ENCODE data around the gene RNF207. TPM values are rescaled to one million over a fixed set of nuclear protein-coding genes. Genes with fewer than 3 reads are reported as not detected.

RNF207 gene
- polyA plus RNA-seq, 1 donor from 2014 or later: 3.5 TPM

DNA sequence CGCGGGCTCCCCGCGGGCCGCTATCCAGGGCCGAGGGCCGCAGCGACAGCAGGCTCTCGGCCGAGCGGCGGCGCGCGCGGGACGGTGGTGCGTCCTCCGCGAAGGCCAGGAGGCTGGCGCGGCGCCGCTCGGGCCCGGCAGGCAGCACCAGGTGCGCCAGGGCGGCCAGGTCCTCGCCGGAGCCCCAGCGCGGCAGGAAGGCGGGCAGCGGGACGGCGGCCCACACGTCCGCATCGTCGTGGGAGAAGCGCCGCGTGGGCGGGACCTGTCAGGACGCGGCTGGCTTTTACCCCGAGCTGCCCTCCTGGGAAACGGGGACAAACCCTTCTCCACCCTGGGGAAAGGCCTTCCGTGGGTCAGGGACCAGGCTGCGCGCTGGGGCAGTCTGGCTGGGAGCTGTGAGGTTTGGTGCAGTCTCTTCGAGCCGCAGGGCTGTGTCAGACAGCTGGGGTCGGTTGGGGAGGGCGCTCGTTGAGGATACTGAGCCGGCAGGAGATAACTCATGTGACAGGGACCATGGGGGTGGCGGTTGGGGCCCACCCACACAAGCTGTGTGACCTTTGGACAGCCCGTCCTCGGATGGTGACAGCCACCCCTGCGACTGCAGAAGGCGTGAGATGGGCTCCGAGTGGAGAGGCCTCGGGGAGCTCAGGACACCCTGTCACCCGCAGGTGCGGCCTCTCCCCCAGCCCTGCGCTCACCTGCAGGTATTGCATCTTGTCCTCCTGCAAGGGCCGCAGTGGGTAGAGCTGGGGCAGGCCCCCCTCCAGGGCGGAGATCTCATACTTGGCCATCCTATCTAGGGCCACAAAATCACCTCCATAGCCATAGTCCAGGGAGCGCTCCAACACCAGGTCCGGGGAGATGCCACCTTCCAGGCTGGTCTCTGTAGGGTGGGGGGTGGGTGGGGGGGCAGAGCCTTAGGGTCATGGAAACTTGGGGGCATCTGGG is 44.1 kb downstream of the RNF207 start:
- H3F3A ChIP-seq (ENCODE audit: insufficient read depth, low read length, poor library complexity, severe bottlenecking): no peaks in the 10 kb centered on the region
- TF ChIP-seq TAF1 (IDR thresholded peaks at IDR 0.05; ENCODE audit: low read depth) (no peak), EZH2 (IDR thresholded peaks at IDR 0.05; ENCODE audit: borderline replicate concordance, insufficient read depth, low read length, poor library complexity, severe bottlenecking) (no peak), SMC3 (conservative IDR thresholded peaks at IDR 0.05; ENCODE audit: poor library complexity) (no peak), POLR2AphosphoS5 (IDR thresholded peaks at IDR 0.05) (peak; percentile 8)
- no peaks in the 10 kb centered on the region for H3K9me2 ChIP-seq (ENCODE audit: insufficient read depth, low read length)
- no peak overlapping the region for H3K4me2 ChIP-seq (ENCODE audit: low read length)
- no peaks in the 10 kb centered on the region for H4K20me1 ChIP-seq (ENCODE audit: insufficient read depth)
- H3K9me3 ChIP-seq (ENCODE audit: low read length): no peaks in the 10 kb centered on the region
- H3K79me2 ChIP-seq (replicated peaks; ENCODE audit: insufficient read depth, low read length): no peaks in the 10 kb centered on the region
- no peak overlapping the region for H2AFZ ChIP-seq (ENCODE audit: low read depth, low read length)
- H3K27ac ChIP-seq (ENCODE audit: low read length): no peak overlapping the region
- no peak overlapping the region for H3K4me3 ChIP-seq (ENCODE audit: low read length)
- H3K27me3 ChIP-seq (ENCODE audit: insufficient read depth, low read depth, low read length): peaks cover 27% of the 10 kb centered on the region
- peaks cover 7% of the 10 kb centered on the region for H3K36me3 ChIP-seq (ENCODE audit: insufficient read depth, low read length)
- no peak overlapping the region for H3K9ac ChIP-seq (ENCODE audit: low read length)

DNA sequence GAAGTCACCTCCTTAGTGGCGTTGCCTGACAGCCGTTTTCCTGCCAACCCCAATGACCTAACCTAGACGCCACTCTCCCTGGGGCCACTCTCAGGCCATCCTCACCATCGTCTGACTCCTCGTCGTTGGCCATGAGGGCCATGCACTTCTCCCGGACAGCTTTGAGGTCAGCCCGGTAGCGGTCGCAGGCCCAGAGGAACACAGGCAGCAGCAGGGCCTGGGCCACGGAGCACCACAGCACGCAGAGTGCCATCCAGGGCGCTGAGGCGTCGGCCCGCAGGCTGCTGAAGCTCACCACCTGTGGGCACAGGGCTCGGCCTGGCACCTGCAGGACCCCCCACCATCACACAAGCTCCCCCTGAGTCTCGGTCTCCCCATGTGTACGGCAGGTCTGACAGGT is 45.3 kb downstream of the RNF207 start:
- H3F3A ChIP-seq (ENCODE audit: insufficient read depth, low read length, poor library complexity, severe bottlenecking): no peaks in the 10 kb centered on the region
- no peaks in the 10 kb centered on the region for H3K9me3 ChIP-seq (ENCODE audit: low read length)
- peaks cover 20% of the 10 kb centered on the region for H3K27me3 ChIP-seq (ENCODE audit: insufficient read depth, low read depth, low read length)
- no peaks in the 10 kb centered on the region for H3K9me2 ChIP-seq (ENCODE audit: insufficient read depth, low read length)
- H3K36me3 ChIP-seq (ENCODE audit: insufficient read depth, low read length): peaks cover 7% of the 10 kb centered on the region
- H3K79me2 ChIP-seq (replicated peaks; ENCODE audit: insufficient read depth, low read length): no peaks in the 10 kb centered on the region
- no peak overlapping the region for H3K4me2 ChIP-seq (ENCODE audit: low read length)
- no peaks in the 10 kb centered on the region for H4K20me1 ChIP-seq (ENCODE audit: insufficient read depth)
- no peak overlapping the region for H3K27ac ChIP-seq (ENCODE audit: low read length)
- no peak overlapping the region for H2AFZ ChIP-seq (ENCODE audit: low read depth, low read length)
- no peak overlapping the region for H3K9ac ChIP-seq (ENCODE audit: low read length)
- TF ChIP-seq POLR2AphosphoS5 (IDR thresholded peaks at IDR 0.05) (no peak), RAD21 (conservative IDR thresholded peaks at IDR 0.05) (no peak), SMC3 (conservative IDR thresholded peaks at IDR 0.05; ENCODE audit: poor library complexity) (no peak), MXI1 (conservative IDR thresholded peaks at IDR 0.05; ENCODE audit: poor library complexity, severe bottlenecking) (no peak), EZH2 (IDR thresholded peaks at IDR 0.05; ENCODE audit: borderline replicate concordance, insufficient read depth, low read length, poor library complexity, severe bottlenecking) (no peak), EP300 (conservative IDR thresholded peaks at IDR 0.05; ENCODE audit: poor library complexity, severe bottlenecking) (no peak), TAF1 (IDR thresholded peaks at IDR 0.05; ENCODE audit: low read depth) (no peak), CTCF (IDR thresholded peaks at IDR 0.05; ENCODE audit: poor library complexity, severe bottlenecking) (no peak)
- TF ChIP-seq, protein P1, sequence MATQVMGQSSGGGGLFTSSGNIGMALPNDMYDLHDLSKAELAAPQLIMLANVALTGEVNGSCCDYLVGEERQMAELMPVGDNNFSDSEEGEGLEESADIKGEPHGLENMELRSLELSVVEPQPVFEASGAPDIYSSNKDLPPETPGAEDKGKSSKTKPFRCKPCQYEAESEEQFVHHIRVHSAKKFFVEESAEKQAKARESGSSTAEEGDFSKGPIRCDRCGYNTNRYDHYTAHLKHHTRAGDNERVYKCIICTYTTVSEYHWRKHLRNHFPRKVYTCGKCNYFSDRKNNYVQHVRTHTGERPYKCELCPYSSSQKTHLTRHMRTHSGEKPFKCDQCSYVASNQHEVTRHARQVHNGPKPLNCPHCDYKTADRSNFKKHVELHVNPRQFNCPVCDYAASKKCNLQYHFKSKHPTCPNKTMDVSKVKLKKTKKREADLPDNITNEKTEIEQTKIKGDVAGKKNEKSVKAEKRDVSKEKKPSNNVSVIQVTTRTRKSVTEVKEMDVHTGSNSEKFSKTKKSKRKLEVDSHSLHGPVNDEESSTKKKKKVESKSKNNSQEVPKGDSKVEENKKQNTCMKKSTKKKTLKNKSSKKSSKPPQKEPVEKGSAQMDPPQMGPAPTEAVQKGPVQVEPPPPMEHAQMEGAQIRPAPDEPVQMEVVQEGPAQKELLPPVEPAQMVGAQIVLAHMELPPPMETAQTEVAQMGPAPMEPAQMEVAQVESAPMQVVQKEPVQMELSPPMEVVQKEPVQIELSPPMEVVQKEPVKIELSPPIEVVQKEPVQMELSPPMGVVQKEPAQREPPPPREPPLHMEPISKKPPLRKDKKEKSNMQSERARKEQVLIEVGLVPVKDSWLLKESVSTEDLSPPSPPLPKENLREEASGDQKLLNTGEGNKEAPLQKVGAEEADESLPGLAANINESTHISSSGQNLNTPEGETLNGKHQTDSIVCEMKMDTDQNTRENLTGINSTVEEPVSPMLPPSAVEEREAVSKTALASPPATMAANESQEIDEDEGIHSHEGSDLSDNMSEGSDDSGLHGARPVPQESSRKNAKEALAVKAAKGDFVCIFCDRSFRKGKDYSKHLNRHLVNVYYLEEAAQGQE (IDR thresholded peaks at IDR 0.05; ENCODE audit: borderline replicate concordance): no peak
- no peak overlapping the region for H3K4me3 ChIP-seq (ENCODE audit: low read length)
